ENCODE measurements around the gene CNKSR1. TPM values are rescaled to one million over a fixed set of nuclear protein-coding genes. Genes with fewer than 3 reads are reported as not detected.

The CNKSR1 gene
- total RNA-seq, 1 experiment from 2014 or later, result 35.5 TPM

DNA sequence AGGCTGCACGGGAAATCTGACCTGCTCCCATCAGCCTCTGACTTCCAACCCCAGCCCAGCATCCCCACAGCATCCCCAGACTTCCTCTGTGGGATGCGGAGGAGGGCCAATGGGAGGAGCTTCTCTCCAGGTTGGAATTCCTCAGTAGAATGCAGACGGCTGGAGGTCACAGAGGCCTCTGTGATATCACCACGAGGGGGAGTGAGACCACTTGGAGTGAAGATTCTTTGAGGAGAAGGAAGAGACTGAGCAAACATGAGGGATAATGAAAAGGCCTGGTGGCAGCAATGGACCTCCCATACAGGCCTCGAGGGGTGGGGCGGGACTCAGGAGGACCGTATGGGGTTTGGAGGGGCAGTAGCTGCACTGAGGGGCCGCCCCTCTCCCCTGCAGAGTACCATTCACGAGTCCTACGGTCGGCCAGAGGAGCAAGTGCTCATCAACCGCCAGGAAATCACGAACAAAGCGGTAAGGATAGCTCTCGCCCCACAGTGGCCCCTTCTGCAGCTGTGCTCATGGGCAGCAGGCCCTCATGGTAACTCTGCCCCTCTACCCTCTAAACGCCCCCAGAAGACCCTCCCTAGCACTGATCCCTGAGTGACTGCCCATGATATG, 13.2 kb downstream of the CNKSR1 start, which contains the start of gene CATSPER4:
TSS of gene CATSPER4 (plus strand) at position 230 of the 615 bp plus-strand sequence. CDS start at position 256, 26 bp downstream.
- ChIA-PET POLR2A (no interaction called here), CTCF (interaction anchor here (0.9 kb wide), 1 partner anchor 201 kb away, joined by 3 read pairs; no protein-coding TSS in a partner anchor)
- Mint-ChIP-seq H3K36me3 (ENCODE audit: insufficient read depth, unreplicated experiment) (peaks cover 43% of the 10 kb centered on the region), H3K4me3 (ENCODE audit: unreplicated experiment) (no peak within 1 kb of the TSS), H3K9me3 (ENCODE audit: unreplicated experiment) (no peaks in the 10 kb centered on the region), H3K4me1 (ENCODE audit: insufficient read depth, unreplicated experiment) (no peaks in the 10 kb centered on the region), H3K27me3 (ENCODE audit: insufficient read depth, unreplicated experiment) (peaks cover 8% of the 10 kb centered on the region), H3K27ac (ENCODE audit: low read depth, unreplicated experiment) (peak within 1 kb of the TSS; percentile 63)
- BruUV-seq (replicated peaks), result no TSS peak
- TF ChIP-seq, protein P1, sequence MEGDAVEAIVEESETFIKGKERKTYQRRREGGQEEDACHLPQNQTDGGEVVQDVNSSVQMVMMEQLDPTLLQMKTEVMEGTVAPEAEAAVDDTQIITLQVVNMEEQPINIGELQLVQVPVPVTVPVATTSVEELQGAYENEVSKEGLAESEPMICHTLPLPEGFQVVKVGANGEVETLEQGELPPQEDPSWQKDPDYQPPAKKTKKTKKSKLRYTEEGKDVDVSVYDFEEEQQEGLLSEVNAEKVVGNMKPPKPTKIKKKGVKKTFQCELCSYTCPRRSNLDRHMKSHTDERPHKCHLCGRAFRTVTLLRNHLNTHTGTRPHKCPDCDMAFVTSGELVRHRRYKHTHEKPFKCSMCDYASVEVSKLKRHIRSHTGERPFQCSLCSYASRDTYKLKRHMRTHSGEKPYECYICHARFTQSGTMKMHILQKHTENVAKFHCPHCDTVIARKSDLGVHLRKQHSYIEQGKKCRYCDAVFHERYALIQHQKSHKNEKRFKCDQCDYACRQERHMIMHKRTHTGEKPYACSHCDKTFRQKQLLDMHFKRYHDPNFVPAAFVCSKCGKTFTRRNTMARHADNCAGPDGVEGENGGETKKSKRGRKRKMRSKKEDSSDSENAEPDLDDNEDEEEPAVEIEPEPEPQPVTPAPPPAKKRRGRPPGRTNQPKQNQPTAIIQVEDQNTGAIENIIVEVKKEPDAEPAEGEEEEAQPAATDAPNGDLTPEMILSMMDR (IDR thresholded peaks at IDR 0.05; ENCODE audit: unreplicated experiment), result no peak
- intact Hi-C loops (cut with micrococcal nuclease), result no loop called here
- peak; percentile 17 for DNase-seq (ENCODE audit: unreplicated experiment)

DNA sequence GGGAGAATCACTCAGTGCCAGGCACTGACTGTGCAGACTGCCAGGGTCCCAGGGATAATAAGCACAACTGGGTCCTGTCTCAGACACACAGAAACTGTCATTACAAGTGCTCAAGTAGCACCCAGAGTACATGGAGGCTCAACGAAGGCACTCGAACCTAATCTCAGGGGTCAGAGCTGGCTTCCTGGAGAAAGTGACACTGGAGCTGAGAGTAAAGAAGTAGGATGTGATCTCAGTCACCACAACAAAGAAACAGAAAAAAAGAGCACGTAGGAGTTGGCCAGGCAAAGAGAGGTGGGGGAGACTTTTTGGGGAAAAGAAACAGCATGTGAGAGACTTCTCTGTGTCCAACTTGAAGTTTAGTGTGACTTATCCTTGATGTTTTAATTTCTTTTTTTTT, 14.4 kb downstream of the CNKSR1 start:
- Mint-ChIP-seq H3K36me3 (ENCODE audit: insufficient read depth, unreplicated experiment) (peaks cover 30% of the 10 kb centered on the region), H3K4me1 (ENCODE audit: insufficient read depth, unreplicated experiment) (no peaks in the 10 kb centered on the region), H3K9me3 (ENCODE audit: unreplicated experiment) (no peaks in the 10 kb centered on the region), H3K4me3 (ENCODE audit: unreplicated experiment) (no peak overlapping the region), H3K27me3 (ENCODE audit: insufficient read depth, unreplicated experiment) (peaks cover 8% of the 10 kb centered on the region), H3K27ac (ENCODE audit: low read depth, unreplicated experiment) (no peak overlapping the region)
- DNase-seq (ENCODE audit: unreplicated experiment), result no peak
- BruUV-seq (replicated peaks), result no TSS peak
- ChIA-PET POLR2A (no interaction called here), CTCF (interaction anchor here (0.5 to 0.6 kb wide), 3 partner anchors 15 to 742 kb away, joined by 3 read pairs; partner anchors contain the start of gene CNKSR1)
- intact Hi-C loops (cut with micrococcal nuclease), result no loop called here
- TF ChIP-seq, protein P1 (IDR thresholded peaks at IDR 0.05; ENCODE audit: unreplicated experiment), result no peak

DNA sequence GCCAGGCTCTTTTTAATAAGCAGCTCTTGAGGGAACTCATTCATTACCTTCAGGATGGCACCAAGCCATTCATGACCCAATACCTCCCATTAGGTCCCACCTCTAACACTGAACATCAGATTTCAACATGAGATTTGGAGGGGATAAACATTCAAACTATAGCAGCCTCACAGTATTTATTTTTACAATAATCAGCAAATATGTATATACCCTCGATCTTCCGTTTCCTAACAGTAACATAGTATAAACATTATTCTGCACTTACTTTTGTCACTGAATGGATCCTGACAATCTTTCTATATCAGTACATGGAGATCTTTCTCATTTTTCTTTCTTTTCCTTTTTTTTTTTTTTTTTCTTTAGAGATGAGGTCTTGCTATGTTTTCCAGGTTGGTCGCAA, 18.5 kb downstream of the CNKSR1 start:
- Mint-ChIP-seq H3K36me3 (ENCODE audit: insufficient read depth, unreplicated experiment) (no peaks in the 10 kb centered on the region), H3K27me3 (ENCODE audit: insufficient read depth, unreplicated experiment) (peaks cover 8% of the 10 kb centered on the region), H3K9me3 (ENCODE audit: unreplicated experiment) (no peaks in the 10 kb centered on the region), H3K4me3 (ENCODE audit: unreplicated experiment) (no peak overlapping the region), H3K4me1 (ENCODE audit: insufficient read depth, unreplicated experiment) (no peaks in the 10 kb centered on the region), H3K27ac (ENCODE audit: low read depth, unreplicated experiment) (no peak overlapping the region)
- no peak for DNase-seq (ENCODE audit: unreplicated experiment)
- intact Hi-C loops (cut with micrococcal nuclease), result no loop called here
- POLR2A ChIA-PET, result interaction anchor here (0.6 kb wide), 1 partner anchor 24 kb away, joined by 3 read pairs; no protein-coding TSS in a partner anchor
- TF ChIP-seq, protein P1 (IDR thresholded peaks at IDR 0.05; ENCODE audit: unreplicated experiment), result no peak
- BruUV-seq (replicated peaks), result no TSS peak
- CTCF ChIA-PET, result interaction anchor here (0.6 kb wide), 2 partner anchors 38 to 126 kb away, joined by 3 to 4 read pairs; partner anchors contain the start of gene CEP85

DNA sequence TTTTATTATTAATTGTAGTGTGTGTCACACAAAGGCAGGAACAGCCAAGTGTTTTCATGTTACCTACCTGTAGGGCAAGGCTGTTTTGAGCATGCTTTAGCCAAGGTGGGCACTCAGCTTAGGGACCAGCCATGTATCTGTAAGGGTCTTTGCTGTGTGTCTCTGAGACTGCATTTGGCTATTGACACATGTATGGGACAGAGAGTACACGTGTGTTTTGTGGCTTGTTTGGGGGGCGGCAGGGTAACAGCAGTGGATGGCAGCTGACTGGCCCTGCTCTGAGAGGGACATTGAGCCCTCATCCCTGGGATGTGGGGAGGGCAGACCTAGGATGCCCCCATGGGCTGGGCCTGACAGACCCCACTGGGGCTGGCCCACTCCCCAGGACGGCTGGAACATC, 20.0 kb downstream of the CNKSR1 start:
- ChIA-PET POLR2A (no interaction called here), CTCF (no interaction called here)
- Mint-ChIP-seq H3K27ac (ENCODE audit: low read depth, unreplicated experiment) (no peak overlapping the region), H3K4me1 (ENCODE audit: insufficient read depth, unreplicated experiment) (no peaks in the 10 kb centered on the region), H3K36me3 (ENCODE audit: insufficient read depth, unreplicated experiment) (no peaks in the 10 kb centered on the region), H3K9me3 (ENCODE audit: unreplicated experiment) (no peaks in the 10 kb centered on the region), H3K27me3 (ENCODE audit: insufficient read depth, unreplicated experiment) (peaks cover 13% of the 10 kb centered on the region), H3K4me3 (ENCODE audit: unreplicated experiment) (no peak overlapping the region)
- DNase-seq (ENCODE audit: unreplicated experiment), result no peak
- TF ChIP-seq, protein P1 (IDR thresholded peaks at IDR 0.05; ENCODE audit: unreplicated experiment), result no peak
- intact Hi-C loops (cut with micrococcal nuclease), result no loop called here
- no TSS peak for BruUV-seq (replicated peaks)

All from MCF 10A (cell line).